MCF 10A (cell line): ENCODE data around the gene CTNNA1. TPM values are rescaled to one million over a fixed set of nuclear protein-coding genes. Genes with fewer than 3 reads are reported as not detected.
"Not testable (repeated sequence)": the region's sequence is repeated elsewhere in the genome, so short reads cannot be mapped to it uniquely, and the experiment has no call there.

Experiments used
- BruUV-seq: library from RNA; stranded (reverse); fragments of 400-500 nt; replicated peaks from 2 replicates; lab custom pipeline; 2021; lab: Mats Ljungman, UMichigan
- CTCF ChIA-PET: fragments of 300-600 bp; sonication (Branson Sonifier 250); formaldehyde crosslinking; extraction: SDS; loops from one replicate; lab custom pipeline; 2021; ENCODE audit warnings: antibody characterized with exemption, inconsistent platforms; lab: Yijun Ruan, JAX
- POLR2A ChIA-PET: fragments of 300-600, 350-650 bp; sonication (Branson Sonifier 250); formaldehyde crosslinking; extraction: SDS; loops from one replicate; lab custom pipeline; 2020; ENCODE audit warnings: antibody characterized with exemption, inconsistent platforms; lab: Yijun Ruan, JAX
- DNase-seq: peaks from one replicate; pipeline ENCODE4 v3.0.0-alpha.2; 2018; ENCODE audit not compliant: unreplicated experiment
- H3K27ac Mint-ChIP-seq: one replicate; pipeline ENCODE4 v1.8.0; 2022; ENCODE audit warnings: mild to moderate bottlenecking, low read depth, mixed read lengths; ENCODE audit not compliant: unreplicated experiment
- H3K27me3 Mint-ChIP-seq: one replicate; pipeline ENCODE4 v1.8.0; 2022; ENCODE audit warnings: mixed read lengths; ENCODE audit not compliant: insufficient read depth, unreplicated experiment
- H3K36me3 Mint-ChIP-seq: one replicate; pipeline ENCODE4 v1.8.0; 2022; ENCODE audit warnings: mild to moderate bottlenecking, moderate library complexity, mixed read lengths; ENCODE audit not compliant: insufficient read depth, unreplicated experiment
- H3K4me1 Mint-ChIP-seq: one replicate; pipeline ENCODE4 v1.8.0; 2022; ENCODE audit warnings: mixed read lengths; ENCODE audit not compliant: insufficient read depth, unreplicated experiment
- H3K4me3 Mint-ChIP-seq: one replicate; pipeline ENCODE4 v1.8.0; 2022; ENCODE audit warnings: mild to moderate bottlenecking, moderate library complexity, mixed read lengths; ENCODE audit not compliant: unreplicated experiment
- H3K9me3 Mint-ChIP-seq: one replicate; pipeline ENCODE4 v1.8.0; 2022; ENCODE audit warnings: mixed read lengths; ENCODE audit not compliant: unreplicated experiment
- intact Hi-C: fragments of 100-400 bp; cut with micrococcal nuclease; formaldehyde crosslinking; loops from 2 replicates; pipeline ENCODE4 v1.14.1; 2022
- total RNA-seq: library from RNA; stranded (reverse); gene quantifications from 2 replicates; pipeline ENCODE4 v1.2.3, GENCODE V29; 2022
- TF ChIP-seq, protein P1 (sequence below): fragments of 200-600 bp; IDR thresholded peaks from one replicate; pipeline ENCODE4 v1.8.0; 2022; ENCODE audit warnings: antibody characterized with exemption, mild to moderate bottlenecking; ENCODE audit not compliant: unreplicated experiment

The CTNNA1 gene
- total RNA-seq, 1 experiment from 2014 or later = 519 TPM

DNA sequence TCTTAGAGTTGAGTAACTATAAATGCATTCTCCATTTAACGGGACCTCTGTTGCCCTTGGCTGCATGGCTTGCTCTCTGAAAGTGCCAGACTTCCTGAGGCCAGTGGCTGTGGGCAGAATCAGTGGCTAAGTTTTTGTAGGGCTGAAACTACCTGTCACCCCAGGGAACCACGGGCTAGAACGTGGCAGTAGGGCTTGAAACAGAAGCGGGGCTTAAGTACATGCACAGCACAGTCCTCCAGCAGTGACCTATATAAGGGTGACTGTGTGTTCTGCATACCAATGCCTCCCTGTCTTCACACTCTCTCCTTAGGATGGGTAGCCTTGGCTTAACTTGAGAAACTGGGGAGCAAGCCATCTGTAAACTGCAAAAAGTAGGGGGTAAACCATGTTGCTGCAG is 165.5 kb downstream of the CTNNA1 start:
- Mint-ChIP-seq H3K27me3 (no peaks in the 10 kb centered on the region), H3K9me3 (no peaks in the 10 kb centered on the region), H3K4me1 (peaks cover 5% of the 10 kb centered on the region), H3K27ac (no peak overlapping the region), H3K4me3 (no peak overlapping the region), H3K36me3 (peaks cover 81% of the 10 kb centered on the region)
- intact Hi-C loops = no loop called here
- ChIA-PET POLR2A (no interaction called here), CTCF (no interaction called here)
- no TSS peak for BruUV-seq
- TF ChIP-seq, protein P1, sequence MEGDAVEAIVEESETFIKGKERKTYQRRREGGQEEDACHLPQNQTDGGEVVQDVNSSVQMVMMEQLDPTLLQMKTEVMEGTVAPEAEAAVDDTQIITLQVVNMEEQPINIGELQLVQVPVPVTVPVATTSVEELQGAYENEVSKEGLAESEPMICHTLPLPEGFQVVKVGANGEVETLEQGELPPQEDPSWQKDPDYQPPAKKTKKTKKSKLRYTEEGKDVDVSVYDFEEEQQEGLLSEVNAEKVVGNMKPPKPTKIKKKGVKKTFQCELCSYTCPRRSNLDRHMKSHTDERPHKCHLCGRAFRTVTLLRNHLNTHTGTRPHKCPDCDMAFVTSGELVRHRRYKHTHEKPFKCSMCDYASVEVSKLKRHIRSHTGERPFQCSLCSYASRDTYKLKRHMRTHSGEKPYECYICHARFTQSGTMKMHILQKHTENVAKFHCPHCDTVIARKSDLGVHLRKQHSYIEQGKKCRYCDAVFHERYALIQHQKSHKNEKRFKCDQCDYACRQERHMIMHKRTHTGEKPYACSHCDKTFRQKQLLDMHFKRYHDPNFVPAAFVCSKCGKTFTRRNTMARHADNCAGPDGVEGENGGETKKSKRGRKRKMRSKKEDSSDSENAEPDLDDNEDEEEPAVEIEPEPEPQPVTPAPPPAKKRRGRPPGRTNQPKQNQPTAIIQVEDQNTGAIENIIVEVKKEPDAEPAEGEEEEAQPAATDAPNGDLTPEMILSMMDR = no peak
- no peak for DNase-seq

DNA sequence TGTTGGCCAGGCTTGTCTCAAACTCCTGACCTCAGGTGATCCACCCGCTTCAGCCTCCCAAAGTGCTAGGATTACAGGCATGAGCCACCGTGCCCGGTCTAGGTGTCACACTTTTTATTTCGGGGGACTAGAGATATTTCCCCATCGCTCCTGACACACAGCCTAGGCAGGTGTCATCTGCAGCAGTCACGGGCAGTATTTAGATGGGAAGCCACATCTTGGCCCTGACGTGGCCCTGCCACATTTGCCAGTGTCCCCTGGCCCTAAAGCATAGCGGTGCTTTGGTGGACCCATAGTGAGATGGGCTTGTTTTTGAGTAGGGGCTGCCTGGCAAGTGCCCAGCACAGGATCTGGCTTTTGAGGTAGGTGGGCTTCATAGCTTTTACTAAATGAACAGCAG is 167.0 kb downstream of the CTNNA1 start:
- POLR2A ChIA-PET = interaction anchor here (0.9 to 1.9 kb wide), 2 partner anchors 11 to 44 kb away, joined by 3 to 4 read pairs; no protein-coding TSS in a partner anchor
- no peak overlapping the region for H3K4me3 Mint-ChIP-seq
- TF ChIP-seq, protein P1 = no peak
- intact Hi-C loops = no loop called here
- no peaks in the 10 kb centered on the region for H3K9me3 Mint-ChIP-seq
- H3K36me3 Mint-ChIP-seq = peaks cover 85% of the 10 kb centered on the region
- DNase-seq = no peak
- CTCF ChIA-PET = interaction anchor here (0.6 to 0.9 kb wide), 4 partner anchors 47 to 389 kb away, joined by 3 to 4 read pairs (median 4); no protein-coding TSS in a partner anchor
- no peaks in the 10 kb centered on the region for H3K27me3 Mint-ChIP-seq
- H3K27ac Mint-ChIP-seq = no peak overlapping the region
- no TSS peak for BruUV-seq
- peaks cover 5% of the 10 kb centered on the region for H3K4me1 Mint-ChIP-seq

DNA sequence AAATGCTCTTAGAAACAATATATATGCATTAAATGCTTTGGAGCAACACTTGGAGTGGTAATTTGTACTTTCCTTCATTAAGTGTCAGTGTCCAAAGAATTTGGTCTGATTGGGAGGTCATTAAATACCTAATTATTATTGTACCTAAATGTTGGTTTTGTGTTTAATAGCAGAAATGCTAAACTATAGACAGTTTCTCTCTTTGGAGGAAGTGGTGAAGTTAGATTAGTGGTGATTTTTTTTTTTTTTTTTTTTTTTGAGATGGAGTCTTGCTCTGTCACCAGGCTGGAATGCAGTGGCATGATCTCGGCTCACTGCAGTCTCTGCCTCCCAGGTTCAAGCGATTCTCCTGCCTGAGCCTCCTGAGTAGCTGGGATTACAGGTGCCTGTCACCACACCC is 168.1 kb downstream of the CTNNA1 start:
- DNase-seq, H3K9me3 Mint-ChIP-seq, intact Hi-C loops, H3K27ac Mint-ChIP-seq, BruUV-seq, H3K4me1 Mint-ChIP-seq, H3K27me3 Mint-ChIP-seq, H3K4me3 Mint-ChIP-seq: not testable (repeated sequence)
- CTCF ChIA-PET = interaction anchor here (0.9 kb wide), 1 partner anchor 48 kb away, joined by 4 read pairs; no protein-coding TSS in a partner anchor
- H3K36me3 Mint-ChIP-seq = peaks cover 85% of the 10 kb centered on the region
- POLR2A ChIA-PET = interaction anchor here (1.9 kb wide), 1 partner anchor 10 kb away, joined by 4 read pairs; no protein-coding TSS in a partner anchor

DNA sequence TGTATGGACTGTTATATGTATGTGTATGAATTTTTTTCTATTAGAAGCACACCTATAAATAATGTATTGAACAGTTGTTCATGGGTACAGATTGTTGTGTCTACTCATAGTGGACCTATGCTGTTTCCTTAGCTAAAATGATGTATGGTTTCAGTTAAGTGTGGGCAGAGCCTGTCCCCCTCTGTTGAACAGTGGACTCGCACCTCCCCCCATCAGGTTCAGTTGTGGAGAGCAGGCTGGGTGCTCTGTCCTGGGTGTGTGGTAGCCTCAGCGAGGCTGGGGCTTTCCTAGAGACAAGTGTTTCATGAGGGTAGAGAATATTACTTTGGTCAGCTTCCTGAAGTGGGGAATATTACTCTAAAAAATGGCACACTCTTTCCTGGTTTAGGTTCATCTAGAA is 169.3 kb downstream of the CTNNA1 start:
- no TSS peak for BruUV-seq
- Mint-ChIP-seq H3K4me3 (no peak overlapping the region), H3K27me3 (no peaks in the 10 kb centered on the region), H3K4me1 (peaks cover 5% of the 10 kb centered on the region), H3K27ac (no peak overlapping the region), H3K9me3 (no peaks in the 10 kb centered on the region), H3K36me3 (peaks cover 96% of the 10 kb centered on the region)
- TF ChIP-seq, protein P1 = no peak
- intact Hi-C loops = no loop called here
- DNase-seq = no peak
- CTCF ChIA-PET = no interaction called here
- POLR2A ChIA-PET = no interaction called here
